Measurements from ENCODE around the gene CREG2. TPM values are rescaled to one million over a fixed set of nuclear protein-coding genes. Genes with fewer than 3 reads are reported as not detected.

CREG2 gene
- total and polyA plus RNA-seq, 2 donors (not counting 1 experiment from before 2014, with no cell fraction given), result 0.08 to 0.50 TPM

DNA sequence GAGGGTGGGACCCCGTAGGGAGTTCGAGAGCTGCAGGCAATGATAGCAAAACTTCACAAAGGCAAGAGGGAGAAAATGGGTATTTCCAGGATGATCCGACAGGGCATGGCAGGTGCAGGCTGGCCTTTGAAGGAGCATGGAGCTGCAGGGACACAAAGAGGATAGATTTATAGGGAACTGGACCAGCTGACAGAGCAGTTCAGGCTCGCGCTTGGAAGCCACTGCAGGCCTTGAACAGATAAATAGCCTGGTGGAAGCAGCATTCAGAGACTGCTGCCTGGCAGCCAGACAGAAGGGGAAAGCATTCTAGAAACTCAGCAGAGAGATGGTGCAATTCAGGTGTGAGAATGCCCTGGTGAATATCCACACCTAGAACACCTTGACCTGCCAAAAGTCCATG is 29.3 kb upstream of the CREG2 start:
- DNase-seq (ENCODE audit: low read depth in 2 of 2), result no peak
- Histone ChIP-seq H3K79me2 (ENCODE audit: control insufficient read depth, insufficient read depth, low read length) (no peaks in the 10 kb centered on the region), H3K4me3 (replicated peaks in 1 of 4; ENCODE audit: control extremely low read depth in 1 of 4, insufficient read depth in 1 of 4, low read depth in 3 of 4, low read length in 4 of 4) (no peak overlapping the region), H3K27ac (ENCODE audit: insufficient read depth, low read length) (no peak overlapping the region), H3K36me3 (ENCODE audit: control insufficient read depth, insufficient read depth, low read length) (peaks cover 3% of the 10 kb centered on the region), H3K4me1 (ENCODE audit: control insufficient read depth, extremely low read depth, insufficient read depth, low read length) (no peaks in the 10 kb centered on the region), H3K9me3 (ENCODE audit: control insufficient read depth, insufficient read depth, low read depth, low read length) (no peaks in the 10 kb centered on the region), H4K20me1 (ENCODE audit: control insufficient read depth, extremely low read depth, insufficient read depth, low read length) (no peaks in the 10 kb centered on the region), H2AFZ (ENCODE audit: low read length) (no peak overlapping the region), H3K9ac (ENCODE audit: insufficient read depth, low read length) (no peak overlapping the region), H3K4me2 (ENCODE audit: extremely low read depth, insufficient read depth, low read length) (no peak overlapping the region), H3K27me3 (ENCODE audit: control insufficient read depth, insufficient read depth, low read length) (no peaks in the 10 kb centered on the region)
- TF ChIP-seq EZH2 (IDR thresholded peaks at IDR 0.05; ENCODE audit: low read length, missing control alignments), result no peak
- TF ChIP-seq, protein P1, sequence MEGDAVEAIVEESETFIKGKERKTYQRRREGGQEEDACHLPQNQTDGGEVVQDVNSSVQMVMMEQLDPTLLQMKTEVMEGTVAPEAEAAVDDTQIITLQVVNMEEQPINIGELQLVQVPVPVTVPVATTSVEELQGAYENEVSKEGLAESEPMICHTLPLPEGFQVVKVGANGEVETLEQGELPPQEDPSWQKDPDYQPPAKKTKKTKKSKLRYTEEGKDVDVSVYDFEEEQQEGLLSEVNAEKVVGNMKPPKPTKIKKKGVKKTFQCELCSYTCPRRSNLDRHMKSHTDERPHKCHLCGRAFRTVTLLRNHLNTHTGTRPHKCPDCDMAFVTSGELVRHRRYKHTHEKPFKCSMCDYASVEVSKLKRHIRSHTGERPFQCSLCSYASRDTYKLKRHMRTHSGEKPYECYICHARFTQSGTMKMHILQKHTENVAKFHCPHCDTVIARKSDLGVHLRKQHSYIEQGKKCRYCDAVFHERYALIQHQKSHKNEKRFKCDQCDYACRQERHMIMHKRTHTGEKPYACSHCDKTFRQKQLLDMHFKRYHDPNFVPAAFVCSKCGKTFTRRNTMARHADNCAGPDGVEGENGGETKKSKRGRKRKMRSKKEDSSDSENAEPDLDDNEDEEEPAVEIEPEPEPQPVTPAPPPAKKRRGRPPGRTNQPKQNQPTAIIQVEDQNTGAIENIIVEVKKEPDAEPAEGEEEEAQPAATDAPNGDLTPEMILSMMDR (conservative IDR thresholded peaks at IDR 0.05 in 1 of 2, IDR thresholded peaks at IDR 0.05 in 1 of 2; ENCODE audit: low read depth in 1 of 2, low read length in 2 of 2), result no peak

- Histone ChIP-seq H3K4me3 (replicated peaks in 1 of 4; ENCODE audit: control extremely low read depth in 1 of 4, insufficient read depth in 1 of 4, low read depth in 3 of 4, low read length in 4 of 4) (no peak overlapping the region), H3K9me3 (ENCODE audit: control insufficient read depth, insufficient read depth, low read depth, low read length) (no peaks in the 10 kb centered on the region), H3K27ac (ENCODE audit: insufficient read depth, low read length) (no peak overlapping the region), H3K27me3 (ENCODE audit: control insufficient read depth, insufficient read depth, low read length) (no peaks in the 10 kb centered on the region), H3K9ac (ENCODE audit: insufficient read depth, low read length) (no peak overlapping the region), H3K36me3 (ENCODE audit: control insufficient read depth, insufficient read depth, low read length) (peaks cover 5% of the 10 kb centered on the region), H3K4me2 (ENCODE audit: extremely low read depth, insufficient read depth, low read length) (no peak overlapping the region), H3K79me2 (ENCODE audit: control insufficient read depth, insufficient read depth, low read length) (no peaks in the 10 kb centered on the region), H3K4me1 (ENCODE audit: control insufficient read depth, extremely low read depth, insufficient read depth, low read length) (no peaks in the 10 kb centered on the region), H2AFZ (ENCODE audit: low read length) (no peak overlapping the region), H4K20me1 (ENCODE audit: control insufficient read depth, extremely low read depth, insufficient read depth, low read length) (no peaks in the 10 kb centered on the region)
- TF ChIP-seq EZH2 (IDR thresholded peaks at IDR 0.05; ENCODE audit: low read length, missing control alignments), result no peak
- TF ChIP-seq, protein P1 (conservative IDR thresholded peaks at IDR 0.05 in 1 of 2, IDR thresholded peaks at IDR 0.05 in 1 of 2; ENCODE audit: low read depth in 1 of 2, low read length in 2 of 2), result no peak
- no peak for DNase-seq (ENCODE audit: low read depth in 2 of 2)
Observed at GRCh38 chr2:101415884-101416283, 28.6 kb upstream of the CREG2 start.

DNA sequence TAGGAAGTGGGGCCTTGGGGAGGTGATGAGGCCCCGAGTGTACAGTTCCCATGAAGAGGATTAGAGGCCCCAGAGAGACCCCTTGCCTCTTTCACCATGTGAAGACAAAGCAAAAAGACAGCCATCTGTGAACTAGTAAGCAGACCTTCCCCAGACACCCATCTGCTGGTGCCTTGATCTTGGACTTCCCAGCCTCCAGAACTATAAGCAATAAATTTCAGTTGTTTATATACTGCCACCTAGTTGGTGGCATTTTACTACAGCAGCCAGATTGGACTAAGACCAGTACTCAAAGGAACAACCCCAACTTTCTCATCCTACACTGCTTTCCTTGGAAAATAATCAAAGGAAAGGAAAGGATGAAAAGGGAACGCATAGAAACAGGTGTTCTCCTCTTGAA is 27.9 kb upstream of the CREG2 start:
- Histone ChIP-seq H3K36me3 (ENCODE audit: control insufficient read depth, insufficient read depth, low read length) (peaks cover 5% of the 10 kb centered on the region), H3K4me2 (ENCODE audit: extremely low read depth, insufficient read depth, low read length) (no peak overlapping the region), H3K27me3 (ENCODE audit: control insufficient read depth, insufficient read depth, low read length) (no peaks in the 10 kb centered on the region), H2AFZ (ENCODE audit: low read length) (no peak overlapping the region), H3K4me3 (replicated peaks in 1 of 4; ENCODE audit: control extremely low read depth in 1 of 4, insufficient read depth in 1 of 4, low read depth in 3 of 4, low read length in 4 of 4) (no peak overlapping the region), H3K9me3 (ENCODE audit: control insufficient read depth, insufficient read depth, low read depth, low read length) (no peaks in the 10 kb centered on the region), H3K27ac (ENCODE audit: insufficient read depth, low read length) (no peak overlapping the region), H3K4me1 (ENCODE audit: control insufficient read depth, extremely low read depth, insufficient read depth, low read length) (no peaks in the 10 kb centered on the region), H3K79me2 (ENCODE audit: control insufficient read depth, insufficient read depth, low read length) (no peaks in the 10 kb centered on the region), H3K9ac (ENCODE audit: insufficient read depth, low read length) (no peak overlapping the region), H4K20me1 (ENCODE audit: control insufficient read depth, extremely low read depth, insufficient read depth, low read length) (no peaks in the 10 kb centered on the region)
- no peak for DNase-seq (ENCODE audit: low read depth in 2 of 2)
- no peak for TF ChIP-seq EZH2 (IDR thresholded peaks at IDR 0.05; ENCODE audit: low read length, missing control alignments)
- TF ChIP-seq, protein P1 (conservative IDR thresholded peaks at IDR 0.05 in 1 of 2, IDR thresholded peaks at IDR 0.05 in 1 of 2; ENCODE audit: low read depth in 1 of 2, low read length in 2 of 2), result no peak

All from fibroblast of lung (primary cell).